Loucy (cell line): ENCODE data around the gene DDB1.

Source experiments
- EZH2phosphoT487 ChIP-seq: fragments of 200-600 bp; IDR thresholded peaks from 2 replicates; pipeline ENCODE4 v1.6.1; 2018; ENCODE audit warnings: antibody characterized with exemption, mild to moderate bottlenecking, moderate library complexity, borderline replicate concordance
- TF ChIP-seq, protein P1 (sequence below): fragments of 200-600 bp; sonication (generic); conservative IDR thresholded peaks from 2 replicates; pipeline ENCODE4 v1.5.1; 2014; ENCODE audit warnings: mild to moderate bottlenecking, antibody characterized with exemption, low read length

DNA sequence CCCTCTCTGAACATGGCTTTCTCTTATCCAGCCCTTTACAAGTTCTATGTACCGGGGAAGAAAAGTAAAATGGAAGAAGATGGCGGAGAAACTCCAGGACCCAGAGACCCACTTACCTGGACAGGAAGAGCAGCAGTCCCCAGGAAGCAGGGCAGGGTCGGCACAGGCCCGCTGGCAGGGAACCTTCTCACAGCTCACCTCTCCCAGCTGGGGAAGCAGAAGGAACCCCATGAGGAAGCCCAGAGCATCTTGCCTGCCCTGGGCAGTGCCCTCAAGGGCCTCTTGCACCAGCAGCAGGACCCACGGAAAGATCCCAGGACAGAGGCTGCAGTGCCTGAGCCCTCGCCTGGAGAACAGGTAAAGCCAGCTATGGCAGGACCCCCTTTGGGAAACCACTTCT lies 68.5 kb downstream of the DDB1 start:
- TF ChIP-seq, protein P1, sequence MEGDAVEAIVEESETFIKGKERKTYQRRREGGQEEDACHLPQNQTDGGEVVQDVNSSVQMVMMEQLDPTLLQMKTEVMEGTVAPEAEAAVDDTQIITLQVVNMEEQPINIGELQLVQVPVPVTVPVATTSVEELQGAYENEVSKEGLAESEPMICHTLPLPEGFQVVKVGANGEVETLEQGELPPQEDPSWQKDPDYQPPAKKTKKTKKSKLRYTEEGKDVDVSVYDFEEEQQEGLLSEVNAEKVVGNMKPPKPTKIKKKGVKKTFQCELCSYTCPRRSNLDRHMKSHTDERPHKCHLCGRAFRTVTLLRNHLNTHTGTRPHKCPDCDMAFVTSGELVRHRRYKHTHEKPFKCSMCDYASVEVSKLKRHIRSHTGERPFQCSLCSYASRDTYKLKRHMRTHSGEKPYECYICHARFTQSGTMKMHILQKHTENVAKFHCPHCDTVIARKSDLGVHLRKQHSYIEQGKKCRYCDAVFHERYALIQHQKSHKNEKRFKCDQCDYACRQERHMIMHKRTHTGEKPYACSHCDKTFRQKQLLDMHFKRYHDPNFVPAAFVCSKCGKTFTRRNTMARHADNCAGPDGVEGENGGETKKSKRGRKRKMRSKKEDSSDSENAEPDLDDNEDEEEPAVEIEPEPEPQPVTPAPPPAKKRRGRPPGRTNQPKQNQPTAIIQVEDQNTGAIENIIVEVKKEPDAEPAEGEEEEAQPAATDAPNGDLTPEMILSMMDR, result no peak
- no peak for TF ChIP-seq EZH2phosphoT487
